Endothelial cell of umbilical vein (primary cell): ENCODE results near the gene ARHGDIB. TPM values are rescaled to one million over a fixed set of nuclear protein-coding genes. Genes with fewer than 3 reads are reported as not detected.

Experiments
- BruUV-seq: library from RNA; stranded (reverse); fragments of 400-500 nt; replicated peaks from 2 replicates; lab custom pipeline; 2021; lab: Mats Ljungman, UMichigan
- CTCF ChIA-PET: fragments of 300-600, 350-600 bp; sonication (Branson Sonifier 250); formaldehyde crosslinking; loops from one replicate; lab custom pipeline; 2021; ENCODE audit warnings: antibody characterized with exemption, inconsistent platforms; lab: Charles Lee
- POLR2A ChIA-PET: fragments of 300-600, 350-600 bp; sonication (Branson Sonifier 250); formaldehyde crosslinking; loops from one replicate; lab custom pipeline; 2021; ENCODE audit warnings: antibody characterized with exemption, inconsistent platforms; lab: Charles Lee
- DNase-seq: peaks from one replicate; pipeline ENCODE4 v3.0.0-alpha.2; 2011; ENCODE audit warnings: low read depth, low spot score
- FAIRE-seq: peaks from 2 replicates; lab custom pipeline; 2011; peaks lifted over from hg19 to GRCh38; lab: Jason Lieb, UNC
- H2AFZ ChIP-seq: 2 replicates; pipeline ENCODE4 v1.6.0; 2012; ENCODE audit warnings: low read depth, low read length, control low read depth, inconsistent platforms
- H3K27ac ChIP-seq: 2 replicates; pipeline ENCODE4 v1.5.1; 2011; ENCODE audit warnings: low read depth, mild to moderate bottlenecking, control low read depth, low read length, moderate library complexity; ENCODE audit not compliant: insufficient read depth
- H3K27me3 ChIP-seq, 2 experiments: 2 replicates each; pipeline versions ENCODE4 v1.6.0 to v1.6.1; 2011; ENCODE audit warnings: low read length in 2 of 2, mixed read lengths in 1 of 2; ENCODE audit not compliant: control insufficient read depth in 2 of 2, insufficient read depth in 2 of 2
- H3K36me3 ChIP-seq, 2 experiments: 2 replicates in 1 of 2; 3 replicates in 1 of 2; pipeline ENCODE4 v1.5.1; 2011; ENCODE audit warnings: low read length in 2 of 2, mild to moderate bottlenecking in 1 of 2, moderate library complexity in 1 of 2; ENCODE audit not compliant: control insufficient read depth in 2 of 2, insufficient read depth in 2 of 2; ENCODE audit errors: extremely low read depth in 1 of 2
- H3K4me1 ChIP-seq: 3 replicates; pipeline ENCODE4 v1.5.1; 2011; ENCODE audit warnings: mild to moderate bottlenecking, low read length; ENCODE audit not compliant: control insufficient read depth, insufficient read depth; ENCODE audit errors: extremely low read depth
- H3K4me2 ChIP-seq: 2 replicates; pipeline ENCODE4 v1.6.1; 2011; ENCODE audit warnings: low read length, control low read depth, mixed read lengths; ENCODE audit not compliant: insufficient read depth
- H3K4me3 ChIP-seq, 3 experiments: fragments of 200-600 bp in 1 of 3; sonication (generic), shearing (Covaris generic) in 1 of 3; replicated peaks in 1 of 3; 2 replicates each; pipeline ENCODE4 v1.5.1; 2011 to 2016; ENCODE audit warnings: control low read depth in 3 of 3, low read length in 3 of 3, mild to moderate bottlenecking in 2 of 3, inconsistent platforms in 1 of 3, low read depth in 1 of 3, moderate library complexity in 1 of 3; ENCODE audit not compliant: insufficient read depth in 1 of 3
- H3K79me2 ChIP-seq: 2 replicates; pipeline ENCODE4 v1.6.0; 2012; ENCODE audit warnings: low read length, inconsistent platforms; ENCODE audit not compliant: control insufficient read depth, insufficient read depth
- H3K9ac ChIP-seq: replicated peaks from 2 replicates; pipeline ENCODE3; 2011; ENCODE audit warnings: low read length, control low read depth; ENCODE audit not compliant: insufficient read depth; ENCODE audit errors: extremely low read depth
- H3K9me1 ChIP-seq: replicated peaks from 3 replicates; pipeline ENCODE4 v1.6.0; 2011; ENCODE audit warnings: mild to moderate bottlenecking, low read length; ENCODE audit not compliant: control insufficient read depth, insufficient read depth; ENCODE audit errors: extremely low read depth
- H3K9me3 ChIP-seq: replicated peaks from 2 replicates; pipeline ENCODE4 v1.5.1; 2012; ENCODE audit warnings: low read length, inconsistent platforms; ENCODE audit not compliant: control insufficient read depth, insufficient read depth
- H4K20me1 ChIP-seq: replicated peaks from 2 replicates; pipeline ENCODE3; 2011; ENCODE audit warnings: mild to moderate bottlenecking, low read length; ENCODE audit not compliant: control insufficient read depth, insufficient read depth; ENCODE audit errors: extremely low read depth
- CTCF ChIP-seq, 2 donors: IDR thresholded peaks; 1 replicate in 1 of 2; 2 replicates in 1 of 2; pipeline ENCODE4 v1.5.1; 2011; ENCODE audit warnings: low read length in 2 of 2, mild to moderate bottlenecking in 2 of 2, moderate library complexity in 2 of 2, control low read depth in 1 of 2, inconsistent platforms in 1 of 2, low read depth in 1 of 2; ENCODE audit not compliant: insufficient read depth in 1 of 2; ENCODE audit errors: extremely low read depth in 1 of 2
- EZH2 ChIP-seq: IDR thresholded peaks from 2 replicates; pipeline ENCODE4 v1.6.1; 2012; ENCODE audit warnings: borderline replicate concordance, low read depth, mild to moderate bottlenecking, moderate library complexity, low read length, inconsistent platforms; ENCODE audit not compliant: severe bottlenecking
- FOS ChIP-seq: IDR thresholded peaks from 2 replicates; pipeline ENCODE4 v1.6.1; 2011; ENCODE audit warnings: mild to moderate bottlenecking, low read length, moderate library complexity, borderline replicate concordance; ENCODE audit not compliant: insufficient read depth
- GATA2 ChIP-seq: IDR thresholded peaks from 2 replicates; pipeline ENCODE4 v1.7.0; 2011; ENCODE audit warnings: low read depth, mild to moderate bottlenecking, moderate library complexity, mixed read lengths, low read length; ENCODE audit not compliant: insufficient read length, insufficient read depth
- JUN ChIP-seq: IDR thresholded peaks from 2 replicates; pipeline ENCODE4 v1.6.1; 2011; ENCODE audit warnings: borderline replicate concordance, low read depth; ENCODE audit not compliant: insufficient read length, insufficient read depth
- MAX ChIP-seq: IDR thresholded peaks from 2 replicates; pipeline ENCODE4 v1.6.1; 2011; ENCODE audit not compliant: insufficient read depth, insufficient read length
- MYC ChIP-seq: IDR thresholded peaks from one replicate; pipeline ENCODE4 v1.6.1; 2011; ENCODE audit warnings: mild to moderate bottlenecking, low read depth, low read length
- POLR2A ChIP-seq: IDR thresholded peaks from 2 replicates; pipeline ENCODE4 v1.6.1; 2012; ENCODE audit warnings: low read depth, mild to moderate bottlenecking, control low read depth, low read length
- POLR2AphosphoS5 ChIP-seq: IDR thresholded peaks from 2 replicates; pipeline ENCODE4 v1.6.1; 2012; ENCODE audit warnings: low read depth, mild to moderate bottlenecking, control low read depth, low read length, moderate library complexity; ENCODE audit not compliant: insufficient read depth
- dilution Hi-C: fragments of 300-500 bp; cut with MboI; formaldehyde crosslinking; loops from one replicate; pipeline ENCODE4 v1.15.0; 2019; ENCODE audit warnings: low sequenced_read_pairs; ENCODE audit not compliant: extremely low pct_ligation_motif_present
- intact Hi-C: fragments of 100-400 bp; cut with micrococcal nuclease; formaldehyde crosslinking; loops from one replicate; pipeline ENCODE4 v1.10.0; 2022
- polyA plus RNA-seq, 4 experiments: library from polyadenylated mRNA; depleted of rRNA in 3 of 4; stranded (reverse) in 3 of 4; unstranded in 1 of 4; fragments of >200 nt; gene quantifications; 2 replicates each; pipeline versions ENCODE4 v1.2.1 to v1.2.3, GENCODE V29; 2011 to 2012; ENCODE audit warnings: missing spikeins in 1 of 4
- total RNA-seq: library from RNA; stranded (reverse); gene quantifications from 2 replicates; pipeline ENCODE4 v1.2.3, GENCODE V29; 2021

ARHGDIB gene
- total and polyA plus RNA-seq, 2 donors (not counting 3 experiments of a cell fraction or from before 2014, with no cell fraction given) = 483 to 1,200 TPM

DNA sequence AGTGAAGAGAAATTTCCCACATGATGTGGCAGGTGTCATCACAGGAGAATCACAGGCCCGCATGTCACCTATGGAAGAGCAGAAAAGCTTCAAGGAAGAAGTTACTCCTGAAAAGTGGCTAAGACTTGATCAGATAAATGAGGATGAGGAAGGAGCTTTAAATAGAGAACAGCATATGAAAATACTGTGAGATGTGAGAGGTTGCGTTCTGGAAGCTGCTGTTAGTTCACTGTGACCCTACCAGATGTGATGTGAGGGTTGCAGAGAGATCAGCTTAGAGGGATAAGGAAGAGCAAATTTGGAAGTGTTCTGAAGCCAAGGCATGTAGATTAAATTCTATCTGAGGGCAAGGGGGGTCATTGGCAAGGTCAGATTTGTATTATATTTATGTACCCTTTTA is 40.2 kb downstream of the ARHGDIB start:
- Histone ChIP-seq H3K4me3 (no peak overlapping the region), H3K9me1 (no peaks in the 10 kb centered on the region), H4K20me1 (no peaks in the 10 kb centered on the region), H3K79me2 (no peaks in the 10 kb centered on the region), H2AFZ (no peak overlapping the region), H3K4me1 (no peaks in the 10 kb centered on the region), H3K4me2 (no peak overlapping the region), H3K9me3 (no peaks in the 10 kb centered on the region), H3K27me3 (no peaks in the 10 kb centered on the region), H3K9ac (no peak overlapping the region), H3K27ac (no peak overlapping the region), H3K36me3 (no peaks in the 10 kb centered on the region)
- ChIA-PET POLR2A (no interaction called here), CTCF (interaction anchor here (1.1 kb wide), 2 partner anchors 75 to 110 kb away, joined by 3 to 4 read pairs; no protein-coding TSS in a partner anchor)
- dilution Hi-C loops (no loop called here), intact Hi-C loops (no loop called here)
- no peak for TF ChIP-seq FOS
- no peak for TF ChIP-seq MYC
- TF ChIP-seq CTCF (IDR thresholded peaks at IDR 0.05; ENCODE audit: extremely low read depth in 1 of 2, insufficient read depth in 1 of 2, low read depth in 1 of 2, low read length in 2 of 2) = no peak
- TF ChIP-seq JUN = no peak
- no peak for TF ChIP-seq POLR2A
- no peak for TF ChIP-seq POLR2AphosphoS5
- no peak for TF ChIP-seq MAX
- TF ChIP-seq GATA2 = no peak
- TF ChIP-seq EZH2 = no peak
- BruUV-seq = no TSS peak
- no peak for DNase-seq
- FAIRE-seq = no peak
